AG20443 (cell line): Measurements from ENCODE around the gene ERC2.
A peak's percentile ranks its signal among the peaks of the same experiment; 100 is the strongest.

ENCODE experiments used
- DNase-seq: peaks from one replicate; pipeline ENCODE4 v3.0.0; 2012; ENCODE audit warnings: low spot score, mixed read lengths

Gene ERC2

DNA sequence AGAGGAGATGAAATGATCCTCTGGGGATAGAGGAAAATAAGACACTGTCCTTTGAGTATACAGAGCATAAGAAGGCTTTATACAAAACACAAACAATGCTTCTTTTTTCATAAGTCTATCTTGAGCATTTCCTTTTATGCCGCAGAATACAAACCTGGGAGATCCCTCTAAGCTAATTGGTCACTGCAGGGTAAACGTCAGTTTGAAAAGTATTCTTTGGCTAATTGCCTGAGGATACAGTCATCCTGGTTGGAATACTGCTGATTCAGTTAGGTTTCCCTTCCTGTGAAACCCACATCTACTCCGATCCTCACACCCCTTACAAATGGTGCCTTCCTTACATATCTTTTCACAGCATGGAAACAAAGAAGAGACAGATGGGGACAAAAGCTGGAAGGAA, 991.8 kb downstream of the ERC2 start:
- peak; percentile 59 for DNase-seq

DNA sequence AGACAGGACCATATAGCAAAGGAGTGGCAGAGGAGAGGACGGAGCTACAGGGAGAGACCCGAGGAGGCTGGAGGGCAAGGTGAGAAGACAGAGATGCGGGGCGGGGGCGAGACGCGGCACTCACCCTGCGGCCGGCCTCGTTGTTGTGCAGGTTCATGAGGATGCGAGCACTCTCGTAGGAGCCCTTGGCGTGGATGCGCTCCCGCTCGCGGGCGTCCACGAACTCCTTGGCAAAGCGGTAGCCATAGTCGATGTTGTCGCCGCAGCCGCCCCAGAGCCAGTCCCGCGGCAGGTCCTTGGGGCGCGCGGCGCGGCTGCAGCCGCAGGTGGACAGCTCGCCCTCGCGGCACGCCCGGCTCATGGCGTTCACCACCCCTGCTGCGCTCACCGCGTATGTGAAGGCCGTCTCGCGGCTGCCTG, 994.0 kb downstream of the ERC2 start:
- DNase-seq: no peak

DNA sequence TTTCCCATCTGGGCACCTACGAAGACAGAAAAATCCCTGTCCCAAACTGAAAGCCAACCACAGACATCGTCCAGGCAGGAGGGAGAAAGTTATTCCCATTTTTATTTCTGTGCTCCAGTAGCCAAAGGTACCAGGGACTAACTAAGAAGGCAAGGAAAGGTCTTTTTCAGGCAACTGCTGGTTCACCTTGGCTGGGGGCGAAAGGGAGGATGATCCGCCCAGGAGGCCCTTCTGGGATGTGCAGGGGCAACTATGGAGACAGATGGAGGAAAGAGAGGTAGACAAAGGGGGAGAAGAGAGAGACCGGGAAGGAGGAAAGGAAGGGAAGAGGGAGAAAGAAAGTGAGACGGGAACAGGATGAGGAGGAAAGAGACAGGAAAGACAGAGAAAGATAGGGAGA, 994.5 kb downstream of the ERC2 start:
- no peak for DNase-seq

DNA sequence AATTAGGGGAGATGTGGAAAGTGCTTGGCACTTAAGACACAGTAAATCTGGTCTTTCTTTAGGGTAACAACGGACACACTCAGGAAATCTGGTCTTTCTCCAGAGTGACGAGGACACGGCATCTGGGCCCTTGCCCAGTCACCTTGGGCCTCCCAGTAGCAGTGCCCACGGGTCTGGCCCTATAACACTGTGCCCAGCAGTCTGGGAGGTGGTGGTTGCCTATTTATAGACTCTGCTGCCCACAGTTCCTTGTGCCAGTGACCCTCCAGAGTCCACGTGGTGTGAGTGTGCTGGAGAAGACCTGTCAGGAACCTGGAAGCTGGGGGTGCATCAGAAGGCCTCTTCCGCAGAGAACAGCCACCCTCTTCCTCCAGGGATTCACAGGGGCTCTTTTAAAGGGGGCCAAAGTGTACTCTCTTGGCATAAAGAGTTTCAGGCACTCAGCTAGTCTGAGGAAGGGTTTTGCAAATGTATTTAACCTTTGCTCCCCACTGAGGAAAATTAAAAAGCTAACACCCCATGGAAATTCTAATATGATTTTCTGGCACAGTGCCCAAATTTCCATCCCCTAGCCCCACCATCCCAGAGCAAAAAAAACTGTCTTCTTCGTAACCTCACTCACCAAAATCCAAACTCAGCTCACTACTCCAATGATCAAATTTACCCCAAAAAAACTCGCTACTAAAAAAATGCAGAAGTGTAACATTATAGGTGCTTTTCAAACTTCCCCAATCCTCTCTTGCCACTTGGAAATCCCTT, 996.6 kb downstream of the ERC2 start:
- DNase-seq: no peak

DNA sequence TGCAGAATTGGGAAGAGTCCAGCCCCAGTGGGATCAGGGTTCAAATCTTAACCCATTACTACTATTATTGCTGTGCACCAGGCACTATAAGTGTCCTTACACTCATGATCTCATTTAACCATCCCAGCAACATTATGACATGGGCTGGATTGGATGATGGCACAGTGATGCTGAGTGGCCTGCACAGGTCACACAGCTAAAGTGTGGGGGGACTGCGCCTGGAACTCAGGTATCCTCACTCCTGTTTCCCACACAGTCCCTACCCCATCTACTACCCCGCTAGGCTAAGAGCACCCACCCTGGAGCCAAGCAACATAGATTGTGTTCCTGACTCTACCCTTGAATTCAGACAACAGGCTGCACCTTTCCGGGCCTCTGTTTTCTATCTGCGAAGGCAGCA, 997.2 kb downstream of the ERC2 start:
- DNase-seq: no peak

DNA sequence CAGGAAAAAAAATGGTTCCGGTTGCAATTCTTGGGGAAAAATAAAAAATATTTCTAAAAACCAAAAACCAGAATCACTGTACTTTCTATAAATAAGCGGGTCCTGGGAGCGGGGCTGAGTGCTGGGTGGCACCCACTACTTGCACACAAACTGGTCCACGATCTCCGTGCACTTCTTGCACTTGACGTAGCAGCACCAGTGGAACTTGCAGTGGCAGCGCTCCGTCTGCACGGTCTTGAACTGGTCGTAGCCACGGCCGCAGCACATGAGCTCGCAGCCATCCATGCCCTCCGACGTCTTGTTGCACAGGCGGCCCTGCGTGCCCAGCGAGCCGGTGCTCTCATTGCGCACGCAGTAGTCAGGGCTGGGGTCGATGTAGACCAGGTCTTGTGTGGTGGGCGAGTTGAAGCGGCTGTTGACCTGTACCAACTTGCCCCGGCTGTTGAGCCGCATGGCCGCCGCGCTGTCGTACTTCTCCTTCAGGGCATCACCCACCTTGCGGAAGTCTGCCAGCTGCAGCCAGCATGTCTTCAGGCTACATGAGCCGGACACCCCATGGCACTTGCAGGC, 998.2 kb downstream of the ERC2 start:
- DNase-seq: no peak

DNA sequence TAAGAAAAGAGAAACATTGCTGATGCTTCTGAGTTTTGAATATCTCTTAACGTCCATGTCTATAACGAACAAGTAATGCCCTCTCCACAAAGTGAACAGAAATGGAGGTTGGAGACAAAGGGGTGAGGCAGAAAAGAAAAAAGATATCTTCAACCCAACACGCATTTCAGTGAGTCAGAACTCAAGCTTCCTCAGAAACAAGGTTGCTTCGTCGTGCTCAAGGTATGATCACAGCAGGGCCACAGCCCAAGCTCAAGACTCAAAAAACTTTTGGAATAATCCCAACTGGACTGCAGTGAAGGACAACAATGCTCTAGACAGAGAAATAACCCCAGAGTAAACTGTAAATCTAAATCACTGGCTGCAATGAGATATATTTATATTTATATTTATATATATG, 1000.0 kb downstream of the ERC2 start:
- no peak for DNase-seq

DNA sequence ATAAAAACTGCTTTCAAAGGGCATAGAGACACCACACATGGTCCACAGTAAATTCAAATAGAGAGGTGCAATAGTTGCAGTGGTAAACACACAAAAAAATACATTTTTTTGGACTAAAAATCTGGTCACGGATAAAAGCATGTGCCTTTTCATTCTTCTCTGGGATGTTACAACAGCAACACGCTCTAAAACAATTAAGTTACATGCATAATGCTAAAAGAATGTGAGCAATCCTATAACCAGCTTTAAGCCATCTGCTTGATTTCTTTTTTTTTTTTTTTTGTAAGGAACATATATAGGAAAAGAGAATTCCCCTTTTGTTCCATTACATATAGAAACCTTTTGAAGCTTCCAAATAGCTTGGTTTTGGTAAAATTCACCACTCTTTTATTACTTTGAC, 1001.2 kb downstream of the ERC2 start:
- peak; percentile 49 for DNase-seq

DNA sequence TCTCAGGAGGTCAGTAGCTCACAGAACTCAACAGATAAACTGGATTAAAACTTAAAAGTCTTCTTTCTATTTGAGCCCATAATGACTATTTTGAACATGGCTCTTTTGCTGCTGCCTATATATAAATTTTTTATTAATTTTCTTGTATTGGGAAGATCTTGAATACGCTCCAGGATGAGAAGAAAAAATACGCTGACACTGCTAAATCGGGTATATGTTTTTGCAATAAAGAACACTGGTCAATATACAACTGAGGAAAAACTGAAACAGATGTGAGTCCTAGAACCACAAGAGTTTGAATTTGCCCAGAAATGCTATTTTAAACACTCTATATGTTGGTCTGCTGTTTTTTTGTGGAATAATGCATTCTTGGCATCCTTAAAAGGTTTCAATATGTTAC, 1001.7 kb downstream of the ERC2 start:
- DNase-seq: no peak

DNA sequence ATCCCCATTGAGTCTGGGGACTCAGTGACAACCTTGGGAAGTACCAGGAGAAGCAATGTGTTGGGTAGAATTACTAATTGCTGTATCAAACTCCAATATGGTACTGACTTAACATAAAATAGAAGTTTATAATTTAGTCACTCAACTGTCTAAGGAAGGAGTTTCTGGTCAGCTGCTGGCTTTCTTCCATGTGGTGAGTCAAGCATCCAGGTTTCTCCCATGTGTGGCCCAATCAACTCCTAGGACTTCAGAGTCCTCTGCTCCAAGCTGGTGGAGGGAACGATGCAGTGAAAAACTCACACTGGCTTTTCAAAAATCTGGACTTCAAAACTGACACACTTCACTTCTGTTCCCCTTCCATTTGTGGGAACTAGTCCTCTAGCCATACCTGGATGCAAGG, 1006.4 kb downstream of the ERC2 start:
- DNase-seq: peak; percentile 43

DNA sequence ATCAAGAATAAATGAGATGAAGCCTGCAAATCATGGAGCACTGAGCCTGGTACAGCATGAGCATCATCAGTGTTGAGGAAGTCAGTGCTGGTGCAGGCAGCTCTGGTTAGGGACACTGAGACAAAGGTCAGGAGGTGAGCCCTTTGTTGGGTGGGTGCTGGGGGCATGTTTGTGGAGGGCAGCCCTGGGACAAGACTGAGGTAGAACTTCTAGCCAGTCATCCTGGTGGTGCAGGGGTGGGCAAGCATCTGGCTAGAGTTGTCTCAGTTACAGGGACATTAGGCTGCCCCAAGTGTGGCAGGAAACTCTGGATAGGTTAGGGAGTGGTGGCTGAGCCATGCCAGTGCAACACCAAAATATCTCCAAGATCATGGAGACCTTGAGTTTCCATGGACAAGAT, 1008.4 kb downstream of the ERC2 start:
- DNase-seq: no peak
